Uterus (tissue), 2 donors: ENCODE measurements around the gene ZNF710.

Source experiments
- POLR2A ChIP-seq, 2 donors: fragments of 450-650 bp; IDR thresholded peaks; one replicate each; pipeline ENCODE4 v1.6.1; 2016; ENCODE audit warnings: antibody characterized with exemption in 2 of 2, mild to moderate bottlenecking in 1 of 2, moderate library complexity in 1 of 2
- TF ChIP-seq, protein P1 (sequence below), 4 experiments: fragments of 200-600 bp in 2 of 4; fragments of 450-650 bp in 2 of 4; sonication (generic) in 2 of 4; IDR thresholded peaks; one replicate each; pipeline ENCODE4 v1.5.1; 2016 to 2019; ENCODE audit warnings: antibody characterized with exemption in 4 of 4, mild to moderate bottlenecking in 2 of 4, moderate library complexity in 1 of 4

DNA sequence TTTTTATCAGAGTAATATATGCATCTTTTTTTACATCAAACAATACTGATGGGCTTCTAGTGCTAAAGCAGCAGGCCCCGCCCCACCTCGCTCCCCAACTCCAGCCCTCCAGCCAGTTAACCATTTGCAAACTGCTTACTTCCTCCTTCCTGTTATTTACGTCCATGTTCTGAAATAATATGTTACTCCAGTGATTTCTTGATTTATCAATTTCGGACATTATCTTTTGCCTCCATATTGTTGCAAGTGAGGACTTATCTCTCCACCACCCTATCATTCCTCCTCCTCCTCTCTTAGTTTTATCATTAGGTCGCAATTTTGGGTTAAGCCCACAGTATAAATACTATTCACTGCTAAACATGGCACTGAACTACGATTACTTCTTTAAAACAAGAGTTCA is 39.5 kb downstream of the ZNF710 start:
- TF ChIP-seq, protein P1, sequence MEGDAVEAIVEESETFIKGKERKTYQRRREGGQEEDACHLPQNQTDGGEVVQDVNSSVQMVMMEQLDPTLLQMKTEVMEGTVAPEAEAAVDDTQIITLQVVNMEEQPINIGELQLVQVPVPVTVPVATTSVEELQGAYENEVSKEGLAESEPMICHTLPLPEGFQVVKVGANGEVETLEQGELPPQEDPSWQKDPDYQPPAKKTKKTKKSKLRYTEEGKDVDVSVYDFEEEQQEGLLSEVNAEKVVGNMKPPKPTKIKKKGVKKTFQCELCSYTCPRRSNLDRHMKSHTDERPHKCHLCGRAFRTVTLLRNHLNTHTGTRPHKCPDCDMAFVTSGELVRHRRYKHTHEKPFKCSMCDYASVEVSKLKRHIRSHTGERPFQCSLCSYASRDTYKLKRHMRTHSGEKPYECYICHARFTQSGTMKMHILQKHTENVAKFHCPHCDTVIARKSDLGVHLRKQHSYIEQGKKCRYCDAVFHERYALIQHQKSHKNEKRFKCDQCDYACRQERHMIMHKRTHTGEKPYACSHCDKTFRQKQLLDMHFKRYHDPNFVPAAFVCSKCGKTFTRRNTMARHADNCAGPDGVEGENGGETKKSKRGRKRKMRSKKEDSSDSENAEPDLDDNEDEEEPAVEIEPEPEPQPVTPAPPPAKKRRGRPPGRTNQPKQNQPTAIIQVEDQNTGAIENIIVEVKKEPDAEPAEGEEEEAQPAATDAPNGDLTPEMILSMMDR (IDR thresholded peaks at IDR 0.05): no peak
- TF ChIP-seq POLR2A (IDR thresholded peaks at IDR 0.05): no peak
